C4-2B (cell line): ENCODE data around the gene S1PR2.

Source experiments
- ZFX ChIP-seq: fragments of 450-650 bp; IDR thresholded peaks from 2 replicates; pipeline ENCODE4 v1.6.1; 2017
- TF ChIP-seq, protein P1 (sequence below): fragments of 450-650 bp; conservative IDR thresholded peaks from 2 replicates; pipeline ENCODE4 v1.5.1; 2017; ENCODE audit warnings: mild to moderate bottlenecking

DNA sequence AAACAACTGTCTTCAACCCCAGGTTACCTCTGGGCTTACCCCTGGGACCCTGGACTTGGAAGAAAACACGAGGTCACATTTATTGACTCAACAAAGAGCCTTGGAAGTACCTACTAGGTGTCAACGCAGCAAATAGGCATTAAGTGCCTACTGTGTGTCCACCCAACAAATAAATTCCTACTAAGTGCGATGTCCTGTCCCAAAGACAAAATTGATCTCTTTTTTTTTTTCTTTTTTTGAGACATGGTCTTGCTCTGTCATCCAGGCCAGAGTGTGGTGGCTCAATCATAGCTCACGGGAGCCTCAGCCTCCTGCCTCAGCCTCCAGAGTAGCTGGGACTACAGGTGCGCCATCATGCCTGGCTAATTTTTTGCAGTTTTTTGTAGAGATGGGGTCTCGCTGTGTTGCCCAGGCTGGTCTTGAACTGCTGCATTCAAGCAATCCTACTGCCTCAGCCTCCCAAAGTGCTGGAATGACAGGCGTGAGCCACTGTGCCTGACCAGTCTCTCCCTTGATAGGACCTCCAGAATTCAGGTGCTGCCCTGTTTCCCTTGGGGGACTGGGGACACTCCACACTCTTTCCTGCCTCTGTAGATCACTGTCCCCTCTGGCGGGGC, 589 bp upstream of the S1PR2 start:
- TF ChIP-seq, protein P1, sequence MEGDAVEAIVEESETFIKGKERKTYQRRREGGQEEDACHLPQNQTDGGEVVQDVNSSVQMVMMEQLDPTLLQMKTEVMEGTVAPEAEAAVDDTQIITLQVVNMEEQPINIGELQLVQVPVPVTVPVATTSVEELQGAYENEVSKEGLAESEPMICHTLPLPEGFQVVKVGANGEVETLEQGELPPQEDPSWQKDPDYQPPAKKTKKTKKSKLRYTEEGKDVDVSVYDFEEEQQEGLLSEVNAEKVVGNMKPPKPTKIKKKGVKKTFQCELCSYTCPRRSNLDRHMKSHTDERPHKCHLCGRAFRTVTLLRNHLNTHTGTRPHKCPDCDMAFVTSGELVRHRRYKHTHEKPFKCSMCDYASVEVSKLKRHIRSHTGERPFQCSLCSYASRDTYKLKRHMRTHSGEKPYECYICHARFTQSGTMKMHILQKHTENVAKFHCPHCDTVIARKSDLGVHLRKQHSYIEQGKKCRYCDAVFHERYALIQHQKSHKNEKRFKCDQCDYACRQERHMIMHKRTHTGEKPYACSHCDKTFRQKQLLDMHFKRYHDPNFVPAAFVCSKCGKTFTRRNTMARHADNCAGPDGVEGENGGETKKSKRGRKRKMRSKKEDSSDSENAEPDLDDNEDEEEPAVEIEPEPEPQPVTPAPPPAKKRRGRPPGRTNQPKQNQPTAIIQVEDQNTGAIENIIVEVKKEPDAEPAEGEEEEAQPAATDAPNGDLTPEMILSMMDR: no peak
- TF ChIP-seq ZFX: no peak
